DND-41 (cell line): ENCODE measurements around the gene BLCAP.

ENCODE experiments used
- ATAC-seq: fragments of 200-7000 bp; cut with Tn5 transposase; 3 replicates; pipeline ENCODE4 v1.9.1; 2021; ENCODE audit warnings: low read depth; ENCODE audit not compliant: insufficient read depth
- DNase-seq: peaks from one replicate; pipeline ENCODE4 v3.0.0-alpha.2; 2020
- H2AFZ ChIP-seq: 2 replicates; pipeline ENCODE4 v1.6.0; 2012; ENCODE audit warnings: low read depth, low read length
- H3K27ac ChIP-seq: 2 replicates; pipeline ENCODE4 v1.5.1; 2012; ENCODE audit warnings: low read length, inconsistent platforms
- H3K27me3 ChIP-seq: fragments of 200-600 bp; sonication (generic); 2 replicates; pipeline ENCODE4 v1.6.0; 2012; ENCODE audit warnings: low read length, mild to moderate bottlenecking, inconsistent platforms; ENCODE audit not compliant: insufficient read depth, poor library complexity
- H3K36me3 ChIP-seq: 2 replicates; pipeline ENCODE4 v1.5.1; 2012; ENCODE audit warnings: low read length, inconsistent platforms; ENCODE audit not compliant: insufficient read depth
- H3K4me1 ChIP-seq: 2 replicates; pipeline ENCODE4 v1.5.1; 2012; ENCODE audit warnings: mild to moderate bottlenecking, low read length; ENCODE audit not compliant: insufficient read depth
- H3K4me2 ChIP-seq: 2 replicates; pipeline ENCODE4 v1.6.0; 2012; ENCODE audit warnings: mild to moderate bottlenecking, moderate library complexity, low read length, inconsistent platforms; ENCODE audit not compliant: insufficient read depth
- H3K4me3 ChIP-seq, 2 experiments: fragments of 200-600 bp in 1 of 2; shearing (Covaris generic) in 1 of 2; 2 replicates each; pipeline ENCODE4 v1.5.1; 2012 to 2016; ENCODE audit warnings: inconsistent platforms in 2 of 2, low read length in 2 of 2, mild to moderate bottlenecking in 2 of 2, low read depth in 1 of 2, moderate library complexity in 1 of 2
- H3K79me2 ChIP-seq: 2 replicates; pipeline ENCODE4 v1.6.0; 2012; ENCODE audit warnings: low read length, inconsistent platforms; ENCODE audit not compliant: insufficient read depth
- H3K9ac ChIP-seq: 2 replicates; pipeline ENCODE4 v1.6.0; 2012; ENCODE audit warnings: low read depth, mild to moderate bottlenecking, inconsistent platforms, low read length, moderate library complexity
- H3K9me3 ChIP-seq: 2 replicates; pipeline ENCODE4 v1.5.1; 2012; ENCODE audit warnings: low read length, moderate library complexity, mild to moderate bottlenecking, inconsistent platforms; ENCODE audit not compliant: insufficient read depth, severe bottlenecking
- H4K20me1 ChIP-seq: 2 replicates; pipeline ENCODE4 v1.6.0; 2012; ENCODE audit warnings: low read length; ENCODE audit not compliant: insufficient read depth
- EZH2 ChIP-seq: IDR thresholded peaks from 3 replicates; pipeline ENCODE4 v1.6.1; 2012; ENCODE audit warnings: borderline replicate concordance, low read depth, mild to moderate bottlenecking, moderate library complexity, low read length, inconsistent platforms; ENCODE audit not compliant: severe bottlenecking
- TF ChIP-seq, protein P1 (sequence below): IDR thresholded peaks from 2 replicates; pipeline ENCODE4 v1.5.1; 2012; ENCODE audit warnings: borderline replicate concordance, low read length, moderate library complexity, mild to moderate bottlenecking; ENCODE audit not compliant: poor library complexity, severe bottlenecking; ENCODE audit errors: extremely low read depth

BLCAP gene

DNA sequence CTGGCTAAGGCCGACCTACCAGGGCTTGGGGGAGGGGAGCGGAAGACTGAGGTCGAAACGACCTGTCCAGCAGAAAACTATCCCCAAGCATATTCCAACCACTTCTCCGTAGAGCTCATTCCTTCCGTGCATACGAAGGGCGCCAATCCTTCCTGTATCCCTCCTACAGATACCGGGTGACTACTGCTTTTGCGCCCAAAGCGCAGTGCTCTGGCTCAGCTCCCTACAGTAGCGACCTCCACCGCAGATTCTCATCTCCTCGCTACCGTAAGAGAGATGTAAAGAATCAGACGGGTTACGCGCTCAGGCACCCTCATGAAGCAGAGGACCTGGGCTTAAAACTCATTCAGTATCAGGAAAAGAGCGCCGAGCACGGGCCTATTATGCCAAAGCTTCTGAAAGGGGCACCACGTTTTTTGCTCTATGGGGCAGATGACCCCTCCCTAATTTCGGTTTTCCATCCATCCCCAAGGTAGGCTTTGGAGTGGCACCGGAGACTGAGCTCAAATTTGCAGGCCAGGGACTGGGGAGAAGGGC lies 7.2 kb downstream of the BLCAP start:
- H3K9me3 ChIP-seq, result no peaks in the 10 kb centered on the region
- no peaks in the 10 kb centered on the region for H3K27me3 ChIP-seq
- H3K36me3 ChIP-seq, result peaks cover 24% of the 10 kb centered on the region
- no peak overlapping the region for H3K9ac ChIP-seq
- H4K20me1 ChIP-seq, result peaks cover 59% of the 10 kb centered on the region
- no peak overlapping the region for H3K4me3 ChIP-seq
- no peak for TF ChIP-seq EZH2
- TF ChIP-seq, protein P1, sequence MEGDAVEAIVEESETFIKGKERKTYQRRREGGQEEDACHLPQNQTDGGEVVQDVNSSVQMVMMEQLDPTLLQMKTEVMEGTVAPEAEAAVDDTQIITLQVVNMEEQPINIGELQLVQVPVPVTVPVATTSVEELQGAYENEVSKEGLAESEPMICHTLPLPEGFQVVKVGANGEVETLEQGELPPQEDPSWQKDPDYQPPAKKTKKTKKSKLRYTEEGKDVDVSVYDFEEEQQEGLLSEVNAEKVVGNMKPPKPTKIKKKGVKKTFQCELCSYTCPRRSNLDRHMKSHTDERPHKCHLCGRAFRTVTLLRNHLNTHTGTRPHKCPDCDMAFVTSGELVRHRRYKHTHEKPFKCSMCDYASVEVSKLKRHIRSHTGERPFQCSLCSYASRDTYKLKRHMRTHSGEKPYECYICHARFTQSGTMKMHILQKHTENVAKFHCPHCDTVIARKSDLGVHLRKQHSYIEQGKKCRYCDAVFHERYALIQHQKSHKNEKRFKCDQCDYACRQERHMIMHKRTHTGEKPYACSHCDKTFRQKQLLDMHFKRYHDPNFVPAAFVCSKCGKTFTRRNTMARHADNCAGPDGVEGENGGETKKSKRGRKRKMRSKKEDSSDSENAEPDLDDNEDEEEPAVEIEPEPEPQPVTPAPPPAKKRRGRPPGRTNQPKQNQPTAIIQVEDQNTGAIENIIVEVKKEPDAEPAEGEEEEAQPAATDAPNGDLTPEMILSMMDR, result no peak
- H3K79me2 ChIP-seq, result peaks cover 54% of the 10 kb centered on the region
- H3K27ac ChIP-seq, result no peak overlapping the region
- ATAC-seq, result no peak
- H2AFZ ChIP-seq, result no peak overlapping the region
- peaks cover 9% of the 10 kb centered on the region for H3K4me1 ChIP-seq
- no peak overlapping the region for H3K4me2 ChIP-seq
- no peak for DNase-seq

DNA sequence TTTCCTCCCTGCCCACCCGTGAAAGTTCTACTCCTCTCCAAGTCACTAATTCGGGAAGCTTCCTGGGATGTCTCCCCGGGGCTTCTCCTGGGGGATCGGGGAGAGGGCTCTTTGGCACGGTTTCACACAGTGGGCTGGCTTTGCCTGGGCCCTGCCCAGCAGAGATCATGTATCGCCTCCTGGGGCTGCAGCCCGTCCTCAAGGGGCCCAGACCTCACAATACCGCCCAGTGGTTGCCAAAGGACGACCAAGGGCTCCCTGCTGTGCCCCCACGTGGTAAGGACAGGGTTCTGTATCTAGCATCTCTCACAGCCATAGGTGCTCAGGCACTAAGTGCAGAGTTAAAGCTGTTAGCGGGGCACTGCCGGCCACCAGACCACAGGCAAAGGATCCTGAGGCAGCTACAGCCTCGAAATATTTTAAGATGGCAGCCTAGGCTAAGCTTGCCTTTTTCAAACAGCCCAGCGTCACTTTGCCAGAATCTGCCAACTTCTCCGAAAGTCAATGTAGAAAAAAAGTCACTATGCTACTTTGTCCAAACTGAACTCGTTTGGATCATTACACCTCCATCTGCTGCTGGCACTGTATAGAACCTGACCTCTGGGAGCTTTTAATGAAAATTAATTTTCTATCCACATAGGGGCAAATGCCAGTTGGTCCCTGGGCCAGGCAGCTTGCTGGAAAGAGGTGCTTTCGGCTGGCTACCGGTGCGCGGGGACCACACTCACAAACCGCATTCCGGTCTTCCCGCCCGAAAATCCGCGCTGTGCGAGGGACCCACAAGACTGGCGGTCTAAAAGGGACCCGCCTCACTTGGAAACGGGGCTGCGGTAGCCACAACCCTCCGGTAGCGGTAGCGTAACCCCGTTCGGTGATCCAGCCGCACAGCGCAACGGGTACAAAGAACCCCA lies 7.9 kb downstream of the BLCAP start:
- ATAC-seq (0 out of 3 replicates have a peak, but pooled peaks have one; percentile 24), DNase-seq (no peak)
- peaks cover 2% of the 10 kb centered on the region for H3K4me1 ChIP-seq
- H3K9ac ChIP-seq, result no peak overlapping the region
- H3K36me3 ChIP-seq, result peaks cover 28% of the 10 kb centered on the region
- H3K27me3 ChIP-seq, result no peaks in the 10 kb centered on the region
- TF ChIP-seq EZH2, result no peak
- TF ChIP-seq, protein P1, result no peak
- H4K20me1 ChIP-seq, result peaks cover 56% of the 10 kb centered on the region
- no peak overlapping the region for H2AFZ ChIP-seq
- H3K79me2 ChIP-seq, result peaks cover 46% of the 10 kb centered on the region
- H3K9me3 ChIP-seq, result no peaks in the 10 kb centered on the region
- no peak overlapping the region for H3K4me2 ChIP-seq
- no peak overlapping the region for H3K4me3 ChIP-seq
- no peak overlapping the region for H3K27ac ChIP-seq

DNA sequence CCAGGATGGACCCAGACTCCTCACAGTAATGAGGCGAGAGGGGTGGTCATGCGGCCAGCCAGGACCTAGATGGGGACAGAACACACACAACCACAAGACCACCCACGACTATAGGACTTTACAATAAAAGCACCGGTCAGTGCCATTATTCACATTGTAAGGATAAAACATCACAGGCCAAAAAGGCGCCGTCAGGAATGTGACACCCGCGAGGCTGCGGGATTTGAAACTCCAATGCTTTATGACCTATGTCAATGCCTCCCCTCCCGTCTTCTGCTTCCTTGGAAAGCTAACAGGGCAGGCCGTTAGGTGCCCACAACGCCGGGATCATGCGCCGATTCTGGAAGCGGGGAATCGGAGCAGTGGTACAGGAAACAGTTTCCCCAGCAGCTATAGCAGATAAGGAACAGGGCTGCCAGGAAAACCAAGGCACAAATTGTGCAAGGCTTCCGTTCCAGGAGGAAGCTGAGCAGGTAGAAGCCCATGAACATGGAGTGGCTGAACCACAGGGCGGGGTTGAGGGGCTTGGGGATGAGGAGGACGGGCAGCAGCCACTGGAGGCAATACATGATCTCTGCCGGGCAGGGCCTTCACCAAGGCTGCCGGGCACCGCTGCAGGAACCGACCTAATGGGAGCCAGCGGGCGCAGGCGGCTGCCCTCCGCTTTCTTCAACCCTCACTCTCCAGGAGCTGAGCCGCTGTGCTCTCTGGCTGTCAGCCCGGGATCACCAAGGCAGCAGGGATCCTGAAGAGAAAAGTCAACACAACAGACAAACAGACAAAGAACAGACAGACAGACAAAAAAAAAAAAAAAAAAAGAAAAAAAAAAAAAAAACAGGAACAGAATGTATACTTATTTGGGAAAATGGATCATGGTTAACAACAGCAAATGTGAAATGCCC lies 8.8 kb downstream of the BLCAP start:
- no peak for ATAC-seq
- Histone ChIP-seq H3K27ac (no peak overlapping the region), H3K27me3 (no peaks in the 10 kb centered on the region), H4K20me1 (peaks cover 50% of the 10 kb centered on the region; the same call in 1 of the 2 replicates), H3K36me3 (peaks cover 37% of the 10 kb centered on the region), H3K9ac (no peak overlapping the region), H2AFZ (no peak overlapping the region), H3K79me2 (peaks cover 37% of the 10 kb centered on the region), H3K9me3 (no peaks in the 10 kb centered on the region), H3K4me1 (no peaks in the 10 kb centered on the region), H3K4me3 (no peak overlapping the region), H3K4me2 (no peak overlapping the region)
- TF ChIP-seq EZH2, result no peak
- TF ChIP-seq, protein P1, result no peak
- no peak for DNase-seq
